Measurements from ENCODE around the gene PGBD1.

- TF ChIP-seq POLR2A (IDR thresholded peaks at IDR 0.05), result no peak
- TF ChIP-seq CTCF (IDR thresholded peaks at IDR 0.05), result no peak
- no peak for TF ChIP-seq POLR2AphosphoS5 (IDR thresholded peaks at IDR 0.05)
- TF ChIP-seq EP300 (IDR thresholded peaks at IDR 0.05), result no peak
Measured at GRCh38 chr6:28280595-28281287, 631 bp upstream of the PGBD1 start.

Data from stomach (tissue), 4 donors.